Measurements from ENCODE around the gene GAB2.
A peak's percentile ranks its signal among the peaks of the same experiment; 100 is the strongest.
"Not testable (repeated sequence)": the region's sequence is repeated elsewhere in the genome, so short reads cannot be mapped to it uniquely, and the experiment has no call there.

Gene GAB2

GRCh38 chr11:78188286-78189173, 229.1 kb downstream of the GAB2 start, which contains the start of the genes KCTD21 and USP35:
KCTD21 (minus strand) TSS chr11:78188626; CDS start chr11:78174554, 14,072 bp downstream.
USP35 (plus strand) TSS chr11:78188919; CDS start chr11:78196246, 7,327 bp downstream.
- peak; percentile 88 to 89 for DNase-seq (ENCODE audit: low read depth in 2 of 2)

- no peak for DNase-seq (ENCODE audit: low read depth in 2 of 2)
Observed at GRCh38 chr11:78187366-78188285, 230.0 kb downstream of the GAB2 start.

- DNase-seq (ENCODE audit: low read depth in 2 of 2), result peak; percentile 50 to 58
Observed at GRCh38 chr11:78181185-78181584, 236.4 kb downstream of the GAB2 start.

DNA sequence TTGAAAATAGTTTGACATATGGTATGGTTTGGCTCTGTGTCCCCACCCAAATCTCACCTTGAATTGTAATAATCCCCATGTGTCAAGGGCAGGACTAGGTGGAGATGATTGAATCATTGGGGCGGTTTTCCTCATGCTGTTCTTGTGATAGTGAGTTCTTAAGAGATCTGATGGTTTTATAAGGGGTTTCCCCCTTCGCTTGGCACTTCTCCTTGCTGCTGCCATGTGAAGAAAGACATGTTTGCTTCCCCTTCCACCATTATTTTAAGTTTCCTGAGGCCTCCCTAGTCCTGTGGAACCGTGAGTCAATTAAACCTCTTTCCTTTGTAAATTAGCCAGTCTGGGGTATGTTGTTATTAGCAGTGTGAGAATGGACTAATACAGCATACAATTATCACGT, 236.9 kb downstream of the GAB2 start:
- no peak for DNase-seq (ENCODE audit: low read depth in 2 of 2)

GRCh38 chr11:78179459-78180071, 238.1 kb downstream of the GAB2 start:
- no peak for DNase-seq (ENCODE audit: low read depth in 2 of 2)

GRCh38 chr11:78177216-78177615, 240.4 kb downstream of the GAB2 start:
- no peak for DNase-seq (ENCODE audit: low read depth in 2 of 2)

- DNase-seq (ENCODE audit: low read depth in 2 of 2), result no peak
Observed at GRCh38 chr11:78176605-78177141, 240.9 kb downstream of the GAB2 start.

GRCh38 chr11:78175862-78176261, 241.8 kb downstream of the GAB2 start:
- DNase-seq (ENCODE audit: low read depth in 2 of 2), result not testable (repeated sequence)

- DNase-seq (ENCODE audit: low read depth in 2 of 2), result no peak
Observed at GRCh38 chr11:78171951-78172350, 245.7 kb downstream of the GAB2 start.

DNA sequence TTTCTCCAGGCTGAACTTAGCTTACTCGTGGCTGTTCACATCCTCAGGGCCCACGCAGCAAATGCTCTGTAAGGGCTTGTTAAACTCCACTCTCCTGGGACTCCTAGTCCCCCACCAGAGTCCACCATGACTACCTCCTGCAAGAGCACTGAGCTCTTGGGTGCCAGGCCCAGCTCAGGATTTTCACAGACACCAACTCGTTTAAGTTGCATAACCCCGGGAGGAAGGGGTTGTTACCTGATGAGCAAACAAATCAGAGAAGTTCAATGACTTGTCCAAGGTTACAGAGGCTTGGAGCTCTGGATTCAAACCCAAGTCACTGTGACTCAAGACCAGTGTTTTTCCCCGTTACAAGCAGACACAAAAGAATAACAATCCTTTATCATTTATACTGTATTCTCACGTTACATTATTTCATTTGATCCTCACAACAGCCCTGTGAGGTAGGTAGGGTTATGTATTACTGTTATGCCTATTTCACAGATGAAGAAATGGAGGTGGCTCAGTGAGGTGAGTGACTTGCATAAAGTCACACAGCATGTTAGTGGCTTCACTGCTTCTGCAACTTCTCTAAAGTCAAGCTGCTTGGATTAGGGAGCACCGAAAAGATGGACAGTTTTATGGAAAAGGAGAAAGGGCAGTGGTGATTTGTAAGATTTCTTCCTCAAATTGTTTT, 246.6 kb downstream of the GAB2 start:
- no peak for DNase-seq (ENCODE audit: low read depth in 2 of 2)

DNA sequence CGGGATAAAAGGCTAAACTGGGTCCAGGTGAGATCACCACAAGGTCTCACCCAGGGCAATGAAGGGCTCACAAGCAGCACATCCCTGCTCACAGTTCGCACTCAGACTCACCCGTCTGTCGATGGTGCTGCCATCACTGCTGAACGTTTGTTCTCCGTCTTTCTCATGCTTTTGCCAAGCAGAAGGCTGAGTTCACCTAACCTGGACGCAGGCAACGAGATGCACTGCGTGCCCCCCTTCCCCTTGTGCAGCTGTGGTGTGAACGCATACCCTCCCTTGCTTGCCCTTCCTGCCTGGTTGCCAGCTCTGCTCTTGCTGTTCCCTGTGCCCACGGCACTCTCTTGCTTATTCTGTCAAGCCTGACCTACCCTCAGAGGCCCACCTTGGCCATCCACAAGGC, 247.2 kb downstream of the GAB2 start:
- no peak for DNase-seq (ENCODE audit: low read depth in 2 of 2)

- DNase-seq (ENCODE audit: low read depth in 2 of 2), result peak; percentile 58 to 66
Observed at GRCh38 chr11:78168539-78169477, 248.8 kb downstream of the GAB2 start.

- no peak for DNase-seq (ENCODE audit: low read depth in 2 of 2)
Observed at GRCh38 chr11:78166855-78167469, 250.7 kb downstream of the GAB2 start.
